ENCODE measurements around the gene CPT1B. TPM values are rescaled to one million over a fixed set of nuclear protein-coding genes. Genes with fewer than 3 reads are reported as not detected.

The CPT1B gene
- total RNA-seq, 2 experiments from 2014 or later, result 42.9 to 43.7 TPM

- Mint-ChIP-seq H3K27me3 (peaks cover 14% of the 10 kb centered on the region), H3K9me3 (no peaks in the 10 kb centered on the region), H3K27ac (no peak overlapping the region), H3K4me3 (no peak overlapping the region), H3K36me3 (ENCODE audit: low read depth) (no peaks in the 10 kb centered on the region), H3K4me1 (ENCODE audit: low read depth) (no peaks in the 10 kb centered on the region)
- intact Hi-C loops (cut with micrococcal nuclease), result no loop called here
- ChIA-PET POLR2A (interaction anchor here (0.9 kb wide), 1 partner anchor 87 kb away, joined by 3 read pairs; the partner anchor contains the start of gene SCO2), CTCF (interaction anchor here (1.0 to 1.5 kb wide), 2 partner anchors 9 to 87 kb away, joined by 5 to 7 read pairs; partner anchors contain the start of gene SCO2)
- TF ChIP-seq CTCF (IDR thresholded peaks at IDR 0.05), result no peak
- peak; percentile 89 for ATAC-seq
- peak; percentile 24 for DNase-seq
Measured at GRCh38 chr22:50612528-50613221, 34.4 kb upstream of the CPT1B start.

GRCh38 chr22:50612168-50612527, 33.9 kb upstream of the CPT1B start:
- Mint-ChIP-seq H3K9me3 (no peaks in the 10 kb centered on the region), H3K27ac (no peak overlapping the region), H3K36me3 (ENCODE audit: low read depth) (no peaks in the 10 kb centered on the region), H3K27me3 (peaks cover 14% of the 10 kb centered on the region), H3K4me3 (no peak overlapping the region), H3K4me1 (ENCODE audit: low read depth) (no peaks in the 10 kb centered on the region)
- ATAC-seq (no peak), DNase-seq (no peak)
- TF ChIP-seq CTCF (IDR thresholded peaks at IDR 0.05), result no peak
- intact Hi-C loops (cut with micrococcal nuclease), result no loop called here
- CTCF ChIA-PET, result interaction anchor here (1.0 to 1.5 kb wide), 2 partner anchors 9 to 86 kb away, joined by 5 to 7 read pairs; partner anchors contain the start of gene SCO2
- POLR2A ChIA-PET, result interaction anchor here (0.9 kb wide), 1 partner anchor 87 kb away, joined by 3 read pairs; the partner anchor contains the start of gene SCO2

GRCh38 chr22:50611341-50612060, 33.3 kb upstream of the CPT1B start:
- ATAC-seq, result no peak
- DNase-seq, result no peak
- Mint-ChIP-seq H3K4me3 (no peak overlapping the region), H3K4me1 (ENCODE audit: low read depth) (no peaks in the 10 kb centered on the region), H3K27me3 (peaks cover 14% of the 10 kb centered on the region), H3K36me3 (ENCODE audit: low read depth) (no peaks in the 10 kb centered on the region), H3K9me3 (no peaks in the 10 kb centered on the region), H3K27ac (no peak overlapping the region)
- TF ChIP-seq CTCF (IDR thresholded peaks at IDR 0.05), result no peak
- CTCF ChIA-PET, result interaction anchor here (0.6 to 1.0 kb wide), 2 partner anchors 9 to 63 kb away, joined by 3 read pairs; no protein-coding TSS in a partner anchor
- POLR2A ChIA-PET, result interaction anchor here (0.6 to 0.9 kb wide), 2 partner anchors 22 to 86 kb away, joined by 3 read pairs; partner anchors contain the start of gene SCO2
- intact Hi-C loops (cut with micrococcal nuclease), result no loop called here

- ChIA-PET CTCF (interaction anchor here (1.0 kb wide), 1 partner anchor 10 kb away, joined by 3 read pairs; no protein-coding TSS in a partner anchor), POLR2A (no interaction called here)
- Mint-ChIP-seq H3K4me3 (no peak overlapping the region), H3K36me3 (ENCODE audit: low read depth) (no peaks in the 10 kb centered on the region), H3K9me3 (no peaks in the 10 kb centered on the region), H3K4me1 (ENCODE audit: low read depth) (no peaks in the 10 kb centered on the region), H3K27ac (no peak overlapping the region), H3K27me3 (peaks cover 19% of the 10 kb centered on the region)
- intact Hi-C loops (cut with micrococcal nuclease), result no loop called here
- DNase-seq, result no peak
- no peak for ATAC-seq
- no peak for TF ChIP-seq CTCF (IDR thresholded peaks at IDR 0.05)
Measured at GRCh38 chr22:50610581-50610980, 32.4 kb upstream of the CPT1B start.

GRCh38 chr22:50610041-50610451, 31.8 kb upstream of the CPT1B start:
- no peak for DNase-seq
- Mint-ChIP-seq H3K4me1 (ENCODE audit: low read depth) (no peaks in the 10 kb centered on the region), H3K27ac (no peak overlapping the region), H3K27me3 (peaks cover 20% of the 10 kb centered on the region), H3K36me3 (ENCODE audit: low read depth) (no peaks in the 10 kb centered on the region), H3K4me3 (no peak overlapping the region), H3K9me3 (no peaks in the 10 kb centered on the region)
- ChIA-PET CTCF (no interaction called here), POLR2A (no interaction called here)
- TF ChIP-seq CTCF (IDR thresholded peaks at IDR 0.05), result no peak
- ATAC-seq, result no peak
- intact Hi-C loops (cut with micrococcal nuclease), result no loop called here

All from activated CD8-positive, alpha-beta T cell treated with anti-CD3 and anti-CD28 coated beads for 36 hours (primary cell).